WTC11 (cell line): Measurements from ENCODE around the gene SUPT4H1. TPM values are rescaled to one million over a fixed set of nuclear protein-coding genes. Genes with fewer than 3 reads are reported as not detected.

Experiments used
- ATAC-seq: fragments of 200-7000 bp; cut with Tn5 transposase; 2 replicates; pipeline ENCODE4 v1.10.0; 2021; ENCODE audit warnings: mild to moderate bottlenecking, moderate library complexity
- CTCF ChIA-PET: fragments of 300-600 bp; sonication (Branson Sonifier 250); formaldehyde crosslinking; loops from one replicate; lab custom pipeline; 2021; ENCODE audit warnings: antibody characterized with exemption; lab: Charles Lee
- POLR2A ChIA-PET: fragments of 350-600 bp; sonication (Branson Sonifier 250); formaldehyde crosslinking; loops from one replicate; lab custom pipeline; 2021; ENCODE audit warnings: antibody characterized with exemption; lab: Charles Lee
- DNase-seq: peaks from one replicate; pipeline ENCODE4 v3.0.0; 2021; ENCODE audit warnings: low spot score
- H3K27ac Mint-ChIP-seq: 2 replicates; pipeline ENCODE4 v1.8.0; 2021; ENCODE audit warnings: mixed read lengths
- H3K27me3 Mint-ChIP-seq: 2 replicates; pipeline ENCODE4 v1.8.0; 2021; ENCODE audit warnings: low read depth, mild to moderate bottlenecking, moderate library complexity, mixed read lengths
- H3K36me3 Mint-ChIP-seq: 2 replicates; pipeline ENCODE4 v1.8.0; 2021; ENCODE audit warnings: mixed read lengths
- H3K4me1 Mint-ChIP-seq: 2 replicates; pipeline ENCODE4 v1.8.0; 2022; ENCODE audit warnings: mixed read lengths
- H3K4me3 Mint-ChIP-seq: 2 replicates; pipeline ENCODE4 v1.8.0; 2021; ENCODE audit warnings: mild to moderate bottlenecking, moderate library complexity, mixed read lengths
- H3K9me3 Mint-ChIP-seq: 2 replicates; pipeline ENCODE4 v1.8.0; 2021; ENCODE audit warnings: mixed read lengths
- CTCF ChIP-seq: fragments of 200-600 bp; IDR thresholded peaks from 2 replicates; pipeline ENCODE4 v1.8.0; 2022; ENCODE audit warnings: antibody characterized with exemption
- ELF4 ChIP-seq: sonication (generic); formaldehyde crosslinking; IDR thresholded peaks from 2 replicates; pipeline ENCODE4 v1.8.1; 2022; ENCODE audit warnings: low read depth, mild to moderate bottlenecking, moderate library complexity, missing genetic modification reagents
- JAZF1 ChIP-seq: fragments of 250-450 bp; sonication (Bioruptor Pico); IDR thresholded peaks from 2 replicates; pipeline ENCODE4 v1.9.0; 2021; ENCODE audit warnings: moderate library complexity, mild to moderate bottlenecking, inconsistent platforms
- NFE2L1 ChIP-seq: sonication (generic); formaldehyde crosslinking; IDR thresholded peaks from 2 replicates; pipeline ENCODE4 v1.8.1; 2023; ENCODE audit warnings: missing genetic modification reagents
- NFYB ChIP-seq: sonication (generic); formaldehyde crosslinking; conservative IDR thresholded peaks from 2 replicates; pipeline ENCODE4 v1.8.0; 2022; ENCODE audit warnings: low read depth, missing genetic modification reagents
- NR3C1 ChIP-seq: sonication (generic); formaldehyde crosslinking; conservative IDR thresholded peaks from 2 replicates; pipeline ENCODE4 v1.8.1; 2023; ENCODE audit warnings: low read depth, mild to moderate bottlenecking, missing genetic modification reagents
- OVOL2 ChIP-seq: fragments of 250-450 bp; sonication (Bioruptor Pico); IDR thresholded peaks from 2 replicates; pipeline ENCODE4 v1.9.0; 2021; ENCODE audit warnings: mild to moderate bottlenecking, borderline replicate concordance
- RELA ChIP-seq: sonication (generic); formaldehyde crosslinking; IDR thresholded peaks from 2 replicates; pipeline ENCODE4 v1.8.1; 2022; ENCODE audit warnings: missing genetic modification reagents, mild to moderate bottlenecking, borderline replicate concordance
- ZNF232 ChIP-seq: sonication (generic); formaldehyde crosslinking; IDR thresholded peaks from 2 replicates; pipeline ENCODE4 v1.8.0; 2022; ENCODE audit warnings: mild to moderate bottlenecking, missing genetic modification reagents
- ZNF532 ChIP-seq: fragments of 250-450 bp; sonication (Bioruptor Pico); IDR thresholded peaks from 2 replicates; pipeline ENCODE4 v1.9.0; 2021; ENCODE audit warnings: mild to moderate bottlenecking, borderline replicate concordance
- total RNA-seq: library from RNA; stranded (reverse); gene quantifications from 3 replicates; pipeline ENCODE4 v1.2.3, GENCODE V29; 2021
- TF ChIP-seq, protein P1 (sequence below): fragments of 250-450 bp; sonication (Bioruptor Pico); conservative IDR thresholded peaks from 2 replicates; pipeline ENCODE4 v1.9.0; 2021; ENCODE audit warnings: mild to moderate bottlenecking
- TF ChIP-seq, protein P2 (sequence below): sonication (generic); formaldehyde crosslinking; IDR thresholded peaks from 2 replicates; pipeline ENCODE4 v1.8.1; 2023; ENCODE audit warnings: mild to moderate bottlenecking, missing genetic modification reagents, borderline replicate concordance
- TF ChIP-seq, protein P3 (sequence below): sonication (generic); formaldehyde crosslinking; conservative IDR thresholded peaks from 2 replicates; pipeline ENCODE4 v1.8.1; 2023; ENCODE audit warnings: mild to moderate bottlenecking, low read depth, missing genetic modification reagents, moderate library complexity

SUPT4H1 gene
- total RNA-seq, 1 experiment from 2014 or later, result 85.5 TPM

DNA sequence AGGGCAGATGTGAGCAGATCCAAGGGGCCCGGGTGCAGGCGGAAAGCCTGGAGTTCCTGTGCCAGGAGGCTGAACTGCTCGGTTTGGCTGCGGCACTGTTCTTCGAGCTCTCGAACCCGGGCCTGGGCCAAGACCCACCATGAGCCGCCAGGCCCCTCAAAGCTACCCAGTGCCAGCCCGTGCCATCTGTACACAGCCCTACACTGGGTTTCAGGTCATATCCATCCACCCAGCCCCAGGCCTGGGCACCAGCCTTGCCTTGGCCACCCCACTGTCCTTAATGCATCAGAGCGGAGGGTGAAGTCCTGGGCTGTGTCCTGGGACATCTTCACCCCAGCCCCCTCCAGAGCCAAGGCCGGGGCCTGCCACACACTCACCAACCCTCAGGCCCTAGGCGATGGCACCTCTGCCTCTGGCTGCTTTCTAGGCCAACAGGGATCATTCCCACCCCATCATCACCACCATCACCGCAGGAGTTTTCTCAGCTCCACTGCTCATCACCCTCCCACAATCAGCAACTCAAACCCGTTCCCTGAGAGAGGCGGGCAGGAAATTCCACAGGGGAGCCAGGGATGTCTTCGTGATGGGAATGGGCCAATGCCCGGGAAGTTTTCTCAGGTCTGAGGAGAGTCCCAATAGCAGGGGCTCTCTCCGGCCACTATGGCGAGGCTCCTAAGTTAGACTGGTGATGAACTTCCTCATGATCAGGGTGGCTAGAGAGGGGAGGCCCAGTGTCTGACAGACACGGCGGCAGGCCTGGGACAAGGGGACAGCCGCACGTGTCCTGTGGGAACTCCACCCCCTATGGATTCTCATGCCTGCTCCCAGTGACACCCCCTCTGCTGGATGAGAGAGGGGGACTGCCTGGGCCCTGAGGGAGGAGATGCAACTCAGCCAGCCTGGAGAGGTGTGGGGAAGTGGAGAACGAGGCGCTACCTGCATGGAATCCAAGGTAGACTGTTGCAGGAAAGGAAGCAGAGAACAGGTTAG is 32.5 kb downstream of the SUPT4H1 start:
- H3K36me3 Mint-ChIP-seq, result 0 out of 2 replicates have a peak, but pooled peaks cover 3% of the 10 kb centered on the region
- CTCF ChIA-PET, result interaction anchor here (0.8 to 8.3 kb wide), 4 partner anchors 13 to 98 kb away, joined by 3 to 97 read pairs (median 39); partner anchors contain the start of gene RNF43
- no peak overlapping the region for H3K4me3 Mint-ChIP-seq
- DNase-seq, result peak; percentile 6
- peaks cover 39% of the 10 kb centered on the region for H3K27me3 Mint-ChIP-seq
- TF ChIP-seq, protein P1, sequence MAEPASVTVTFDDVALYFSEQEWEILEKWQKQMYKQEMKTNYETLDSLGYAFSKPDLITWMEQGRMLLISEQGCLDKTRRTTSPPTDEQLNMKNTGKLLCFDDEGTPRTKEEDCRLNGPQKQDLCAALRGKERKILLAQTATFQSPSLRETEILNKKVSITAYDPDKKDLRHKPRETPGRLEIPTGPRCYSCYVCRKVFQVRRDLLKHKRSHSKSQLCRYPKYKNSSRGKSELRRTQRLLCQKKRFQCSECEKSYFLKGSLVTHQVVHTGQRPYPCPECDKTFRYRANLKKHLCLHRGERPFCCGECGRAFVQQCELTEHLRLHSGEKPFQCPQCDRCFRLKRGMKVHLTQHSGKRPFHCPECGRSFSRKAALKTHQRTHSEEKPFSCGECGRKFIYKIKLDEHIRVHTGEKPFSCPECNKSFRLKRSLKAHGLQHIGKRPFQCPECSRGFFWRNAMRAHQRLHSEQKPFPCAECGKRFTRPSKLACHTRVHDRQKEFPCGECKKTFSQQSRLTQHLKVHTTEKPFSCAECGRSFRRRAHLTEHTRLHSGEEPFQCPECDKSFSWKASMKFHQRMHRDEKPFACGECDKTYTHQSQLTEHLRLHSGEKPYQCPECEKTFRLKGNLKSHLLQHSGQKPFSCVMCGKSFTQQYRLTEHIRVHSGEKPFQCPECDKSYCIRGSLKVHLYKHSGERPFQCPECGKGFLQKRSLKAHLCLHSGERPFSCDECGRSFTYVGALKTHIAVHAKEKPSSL, result no peak
- TF ChIP-seq, protein P2, sequence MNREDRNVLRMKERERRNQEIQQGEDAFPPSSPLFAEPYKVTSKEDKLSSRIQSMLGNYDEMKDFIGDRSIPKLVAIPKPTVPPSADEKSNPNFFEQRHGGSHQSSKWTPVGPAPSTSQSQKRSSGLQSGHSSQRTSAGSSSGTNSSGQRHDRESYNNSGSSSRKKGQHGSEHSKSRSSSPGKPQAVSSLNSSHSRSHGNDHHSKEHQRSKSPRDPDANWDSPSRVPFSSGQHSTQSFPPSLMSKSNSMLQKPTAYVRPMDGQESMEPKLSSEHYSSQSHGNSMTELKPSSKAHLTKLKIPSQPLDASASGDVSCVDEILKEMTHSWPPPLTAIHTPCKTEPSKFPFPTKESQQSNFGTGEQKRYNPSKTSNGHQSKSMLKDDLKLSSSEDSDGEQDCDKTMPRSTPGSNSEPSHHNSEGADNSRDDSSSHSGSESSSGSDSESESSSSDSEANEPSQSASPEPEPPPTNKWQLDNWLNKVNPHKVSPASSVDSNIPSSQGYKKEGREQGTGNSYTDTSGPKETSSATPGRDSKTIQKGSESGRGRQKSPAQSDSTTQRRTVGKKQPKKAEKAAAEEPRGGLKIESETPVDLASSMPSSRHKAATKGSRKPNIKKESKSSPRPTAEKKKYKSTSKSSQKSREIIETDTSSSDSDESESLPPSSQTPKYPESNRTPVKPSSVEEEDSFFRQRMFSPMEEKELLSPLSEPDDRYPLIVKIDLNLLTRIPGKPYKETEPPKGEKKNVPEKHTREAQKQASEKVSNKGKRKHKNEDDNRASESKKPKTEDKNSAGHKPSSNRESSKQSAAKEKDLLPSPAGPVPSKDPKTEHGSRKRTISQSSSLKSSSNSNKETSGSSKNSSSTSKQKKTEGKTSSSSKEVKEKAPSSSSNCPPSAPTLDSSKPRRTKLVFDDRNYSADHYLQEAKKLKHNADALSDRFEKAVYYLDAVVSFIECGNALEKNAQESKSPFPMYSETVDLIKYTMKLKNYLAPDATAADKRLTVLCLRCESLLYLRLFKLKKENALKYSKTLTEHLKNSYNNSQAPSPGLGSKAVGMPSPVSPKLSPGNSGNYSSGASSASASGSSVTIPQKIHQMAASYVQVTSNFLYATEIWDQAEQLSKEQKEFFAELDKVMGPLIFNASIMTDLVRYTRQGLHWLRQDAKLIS (CRISPR knock-in tag), result no peak
- ATAC-seq, result no peak
- H3K4me1 Mint-ChIP-seq, result peaks cover 9% of the 10 kb centered on the region
- POLR2A ChIA-PET, result interaction anchor here (0.5 kb wide), 1 partner anchor 65 kb away, joined by 3 read pairs; no protein-coding TSS in a partner anchor
- no peak overlapping the region for H3K27ac Mint-ChIP-seq
- no peaks in the 10 kb centered on the region for H3K9me3 Mint-ChIP-seq

DNA sequence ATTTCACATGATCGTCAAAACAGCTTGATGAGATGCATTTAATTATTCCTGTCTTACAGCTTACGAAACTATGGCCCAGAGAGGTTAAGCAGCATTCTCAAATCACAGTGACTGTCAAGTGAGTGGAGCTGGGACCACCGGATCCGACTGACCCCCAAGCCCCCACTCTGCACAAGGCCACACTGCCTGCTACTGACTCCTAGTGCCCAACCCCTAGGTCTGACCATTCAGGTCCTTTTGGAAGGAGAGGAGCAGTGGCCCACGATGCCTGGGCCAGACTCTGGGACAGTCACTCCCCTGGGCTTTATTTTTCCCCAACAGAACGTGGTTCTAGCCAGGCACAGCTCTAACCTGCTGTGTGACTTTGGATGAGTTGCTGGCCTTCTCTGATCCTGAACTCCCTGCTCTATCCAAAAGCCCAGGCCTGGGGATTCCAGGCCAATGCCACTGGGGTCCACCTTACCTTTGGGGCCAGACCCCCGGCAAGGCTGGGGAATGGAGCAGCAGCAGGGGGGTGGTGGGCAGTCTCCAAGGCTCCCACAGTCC is 33.3 kb downstream of the SUPT4H1 start:
- Mint-ChIP-seq H3K4me1 (peaks cover 5% of the 10 kb centered on the region), H3K27ac (no peak overlapping the region), H3K36me3 (0 out of 2 replicates have a peak, but pooled peaks cover 3% of the 10 kb centered on the region), H3K4me3 (no peak overlapping the region), H3K9me3 (no peaks in the 10 kb centered on the region), H3K27me3 (peaks cover 35% of the 10 kb centered on the region)
- POLR2A ChIA-PET, result interaction anchor here (2.0 kb wide), 1 partner anchor 26 kb away, joined by 7 read pairs; no protein-coding TSS in a partner anchor
- DNase-seq (no peak), ATAC-seq (no peak)
- CTCF ChIA-PET, result interaction anchor here (0.8 to 8.3 kb wide), 6 partner anchors 13 to 99 kb away, joined by 3 to 97 read pairs (median 29); partner anchors contain the start of genes RNF43 and SUPT4H1
- no peak for TF ChIP-seq NFYB (CRISPR knock-in tag)
- no peak for TF ChIP-seq ELF4 (CRISPR knock-in tag)
- no peak for TF ChIP-seq CTCF
- TF ChIP-seq RELA, result no peak
- no peak for TF ChIP-seq NFE2L1 (CRISPR knock-in tag)
- TF ChIP-seq NR3C1 (CRISPR knock-in tag), result no peak
- no peak for TF ChIP-seq ZNF532 (CRISPR knock-in tag)
- TF ChIP-seq OVOL2 (CRISPR knock-in tag), result no peak
- no peak for TF ChIP-seq JAZF1 (CRISPR knock-in tag)
- TF ChIP-seq ZNF232 (CRISPR knock-in tag), result no peak
- TF ChIP-seq, protein P3, sequence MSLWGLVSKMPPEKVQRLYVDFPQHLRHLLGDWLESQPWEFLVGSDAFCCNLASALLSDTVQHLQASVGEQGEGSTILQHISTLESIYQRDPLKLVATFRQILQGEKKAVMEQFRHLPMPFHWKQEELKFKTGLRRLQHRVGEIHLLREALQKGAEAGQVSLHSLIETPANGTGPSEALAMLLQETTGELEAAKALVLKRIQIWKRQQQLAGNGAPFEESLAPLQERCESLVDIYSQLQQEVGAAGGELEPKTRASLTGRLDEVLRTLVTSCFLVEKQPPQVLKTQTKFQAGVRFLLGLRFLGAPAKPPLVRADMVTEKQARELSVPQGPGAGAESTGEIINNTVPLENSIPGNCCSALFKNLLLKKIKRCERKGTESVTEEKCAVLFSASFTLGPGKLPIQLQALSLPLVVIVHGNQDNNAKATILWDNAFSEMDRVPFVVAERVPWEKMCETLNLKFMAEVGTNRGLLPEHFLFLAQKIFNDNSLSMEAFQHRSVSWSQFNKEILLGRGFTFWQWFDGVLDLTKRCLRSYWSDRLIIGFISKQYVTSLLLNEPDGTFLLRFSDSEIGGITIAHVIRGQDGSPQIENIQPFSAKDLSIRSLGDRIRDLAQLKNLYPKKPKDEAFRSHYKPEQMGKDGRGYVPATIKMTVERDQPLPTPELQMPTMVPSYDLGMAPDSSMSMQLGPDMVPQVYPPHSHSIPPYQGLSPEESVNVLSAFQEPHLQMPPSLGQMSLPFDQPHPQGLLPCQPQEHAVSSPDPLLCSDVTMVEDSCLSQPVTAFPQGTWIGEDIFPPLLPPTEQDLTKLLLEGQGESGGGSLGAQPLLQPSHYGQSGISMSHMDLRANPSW (CRISPR knock-in tag), result no peak
